IMR-90 (cell line): ENCODE data around the gene CHRM4.

ENCODE experiments used
- CTCF ChIP-seq: conservative IDR thresholded peaks from 2 replicates; pipeline ENCODE4 v1.5.1; 2012; ENCODE audit warnings: mild to moderate bottlenecking, low read depth, low read length, improper control_type of control experiment
- MXI1 ChIP-seq: IDR thresholded peaks from 2 replicates; pipeline ENCODE4 v1.6.1; 2012; ENCODE audit warnings: low read depth, mild to moderate bottlenecking, low read length, moderate library complexity, borderline replicate concordance
- POLR2A ChIP-seq: IDR thresholded peaks from 2 replicates; pipeline ENCODE4 v1.6.1; 2012; ENCODE audit warnings: mild to moderate bottlenecking, low read depth, low read length
- SMC3 ChIP-seq: fragments of 150-350 bp; IDR thresholded peaks from 2 replicates; pipeline ENCODE4 v1.6.1; 2016; ENCODE audit warnings: low read depth, mild to moderate bottlenecking, antibody characterized with exemption, low read length, moderate library complexity
- USF2 ChIP-seq: fragments of 150-350 bp; IDR thresholded peaks from 2 replicates; pipeline ENCODE4 v1.6.1; 2017; ENCODE audit warnings: mild to moderate bottlenecking, antibody characterized with exemption, low read length, low read depth

- TF ChIP-seq POLR2A (no peak), CTCF (peak; percentile 77), USF2 (no peak), MXI1 (no peak), SMC3 (peak; percentile 73)
Measured at GRCh38 chr11:46352063-46352841, 39.3 kb downstream of the CHRM4 start.
